T-helper 1 cell treated with Interleukin-12 subunit alpha and Interleukin-12 subunit beta and Interleukin-4 antibody, amounts not matched to agents 30 μg/mL and 1 μg/mL, for 36 hours (primary cell): Measurements from ENCODE around the gene LILRB4.
"Not testable (repeated sequence)": the region's sequence is repeated elsewhere in the genome, so short reads cannot be mapped to it uniquely, and the experiment has no call there.

Experiments used
- H3K27ac Mint-ChIP-seq: one replicate; pipeline ENCODE4 v1.8.0; 2021; ENCODE audit warnings: mild to moderate bottlenecking, mixed read lengths
- H3K27me3 Mint-ChIP-seq: one replicate; pipeline ENCODE4 v1.8.0; 2021; ENCODE audit warnings: low read depth, mixed read lengths
- H3K36me3 Mint-ChIP-seq: one replicate; pipeline ENCODE4 v1.8.0; 2021; ENCODE audit warnings: low read depth, mixed read lengths
- H3K4me1 Mint-ChIP-seq: one replicate; pipeline ENCODE4 v1.8.0; 2021; ENCODE audit warnings: low read depth, mixed read lengths
- H3K4me3 Mint-ChIP-seq: one replicate; pipeline ENCODE4 v1.8.0; 2021; ENCODE audit warnings: mild to moderate bottlenecking, moderate library complexity, mixed read lengths
- H3K9me3 Mint-ChIP-seq: one replicate; pipeline ENCODE4 v1.8.0; 2021; ENCODE audit warnings: mixed read lengths

LILRB4 gene

DNA sequence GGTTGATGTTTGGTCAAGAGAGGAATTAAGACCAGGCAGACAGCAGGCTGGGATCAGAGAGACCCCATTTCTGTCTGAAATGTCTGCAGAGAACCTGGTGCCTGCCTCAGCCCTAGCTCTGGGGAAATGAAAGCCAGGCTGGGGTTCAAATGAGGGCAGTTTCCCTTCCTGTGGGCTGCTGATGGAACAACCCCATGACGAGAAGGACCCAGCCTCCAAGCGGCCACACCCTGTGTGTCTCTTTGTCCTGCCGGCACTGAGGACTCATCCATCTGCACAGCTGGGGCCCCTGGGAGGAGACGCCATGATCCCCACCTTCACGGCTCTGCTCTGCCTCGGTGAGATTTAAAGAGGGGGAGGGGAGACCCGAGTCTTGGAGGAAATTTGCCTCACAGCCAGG is at the start of gene LILRB4:
Gene LILRB4, plus strand, starts transcription at position 256 of the 400 bp plus-strand sequence. Its CDS starts 49 bp downstream, at position 305.
- H3K27ac Mint-ChIP-seq = no peak within 1 kb of the TSS
- H3K27me3 Mint-ChIP-seq = no peaks in the 10 kb centered on the region
- no peaks in the 10 kb centered on the region for H3K36me3 Mint-ChIP-seq
- H3K4me1 Mint-ChIP-seq = no peaks in the 10 kb centered on the region
- H3K4me3 Mint-ChIP-seq = no peak within 1 kb of the TSS
- H3K9me3 Mint-ChIP-seq = no peaks in the 10 kb centered on the region

DNA sequence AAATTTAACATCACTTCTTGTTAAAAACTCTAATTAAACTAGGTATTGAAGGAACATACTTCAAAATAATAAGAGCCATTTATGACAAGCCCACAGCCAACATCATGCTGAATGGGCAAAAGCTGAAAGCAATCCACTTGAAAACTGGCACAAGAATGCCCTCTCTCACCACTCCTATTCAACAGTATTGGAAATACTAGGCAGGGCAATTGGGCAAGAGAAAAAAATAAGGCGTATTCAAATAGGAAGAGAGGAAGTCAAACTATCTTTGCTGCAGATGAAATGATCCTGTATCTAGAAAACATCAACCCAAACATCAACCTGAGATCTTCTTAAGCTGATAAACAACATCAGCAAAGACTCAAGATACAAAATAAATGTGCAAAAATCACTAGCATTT is 48.1 kb upstream of the LILRB4 start:
- peaks cover 8% of the 10 kb centered on the region for H3K27me3 Mint-ChIP-seq
- H3K27ac Mint-ChIP-seq = no peak overlapping the region
- H3K9me3 Mint-ChIP-seq = peaks cover 5% of the 10 kb centered on the region
- H3K36me3 Mint-ChIP-seq = no peaks in the 10 kb centered on the region
- no peaks in the 10 kb centered on the region for H3K4me1 Mint-ChIP-seq
- no peak overlapping the region for H3K4me3 Mint-ChIP-seq

DNA sequence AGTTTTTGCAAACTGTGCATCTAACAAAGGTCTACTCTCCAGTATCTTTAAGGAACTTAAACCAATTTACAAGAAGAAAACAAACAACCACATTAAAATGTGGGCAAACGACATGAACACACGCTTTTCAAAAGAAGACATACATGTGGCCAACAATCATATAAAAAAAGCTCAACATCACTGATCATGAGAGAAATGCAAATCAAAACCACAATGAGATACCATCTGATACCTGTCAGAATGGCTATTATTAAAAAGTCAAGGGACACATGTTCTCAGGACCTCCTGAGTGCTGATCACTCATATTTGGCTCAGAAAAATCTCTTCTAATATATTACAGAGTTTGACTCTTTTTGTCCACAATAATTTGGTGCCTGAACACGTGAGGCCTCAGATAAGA is 46.7 kb upstream of the LILRB4 start:
- Mint-ChIP-seq H3K4me1 (no peaks in the 10 kb centered on the region), H3K4me3 (no peak overlapping the region), H3K27ac (no peak overlapping the region), H3K9me3 (peaks cover 5% of the 10 kb centered on the region), H3K27me3 (peaks cover 8% of the 10 kb centered on the region), H3K36me3 (no peaks in the 10 kb centered on the region)

DNA sequence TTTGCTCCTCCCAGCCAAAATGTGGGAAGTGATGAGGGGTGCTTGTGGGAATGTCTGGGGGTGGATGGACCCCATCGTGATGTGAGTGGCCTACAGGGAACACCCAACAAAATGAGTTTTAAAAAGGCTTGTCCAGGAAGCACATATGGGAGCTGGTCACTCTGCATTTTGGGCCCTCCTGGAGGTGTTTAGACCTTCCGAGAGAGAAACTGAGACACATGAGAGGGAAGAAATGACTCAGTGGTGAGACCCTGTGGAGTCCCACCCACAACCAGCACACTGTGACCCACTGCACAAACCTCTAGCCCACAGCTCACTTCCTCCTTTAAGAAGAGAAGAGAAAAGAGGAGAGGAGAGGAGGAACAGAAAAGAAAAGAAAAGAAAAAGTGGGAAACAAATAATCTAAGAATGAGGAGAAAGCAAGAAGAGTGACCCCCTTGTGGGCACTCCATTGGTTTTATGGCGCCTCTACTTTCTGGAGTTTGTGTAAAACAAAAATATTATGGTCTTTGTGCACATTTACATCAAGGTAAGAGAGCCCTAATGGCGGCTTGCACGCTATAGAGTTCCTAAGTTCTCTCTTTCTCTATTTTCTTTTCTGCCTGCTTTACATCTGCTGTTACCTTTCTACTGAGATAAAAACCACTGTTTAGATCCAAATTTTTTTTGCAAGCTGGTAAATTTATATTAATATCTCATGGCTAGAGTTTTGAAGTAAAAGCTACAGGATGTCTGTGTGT is 45.8 kb upstream of the LILRB4 start:
- no peak overlapping the region for H3K4me3 Mint-ChIP-seq
- H3K9me3 Mint-ChIP-seq = peaks cover 5% of the 10 kb centered on the region
- H3K4me1 Mint-ChIP-seq = no peaks in the 10 kb centered on the region
- H3K27me3 Mint-ChIP-seq = peaks cover 15% of the 10 kb centered on the region
- no peak overlapping the region for H3K27ac Mint-ChIP-seq
- no peaks in the 10 kb centered on the region for H3K36me3 Mint-ChIP-seq

DNA sequence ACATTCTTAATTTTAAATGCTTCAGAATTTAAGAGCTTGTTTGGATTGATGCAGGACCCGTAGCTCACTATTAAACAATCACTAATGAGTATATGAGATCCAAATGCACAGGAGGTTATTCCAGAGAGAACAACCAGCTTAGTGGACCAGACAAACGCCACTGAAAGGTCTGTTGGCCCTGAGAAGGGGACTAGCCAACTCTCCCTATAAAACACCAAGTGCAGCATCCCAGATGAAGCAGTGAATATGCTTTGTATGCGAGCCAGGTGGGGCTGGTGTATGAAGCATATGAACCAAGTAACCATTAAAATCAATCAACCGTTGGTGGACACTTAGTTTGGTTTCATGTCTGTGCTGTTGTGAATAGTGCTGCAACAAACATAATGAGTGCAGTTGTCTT is 42.3 kb upstream of the LILRB4 start:
- Mint-ChIP-seq H3K9me3 (no peaks in the 10 kb centered on the region), H3K36me3 (no peaks in the 10 kb centered on the region), H3K4me1 (no peaks in the 10 kb centered on the region), H3K27me3 (peaks cover 13% of the 10 kb centered on the region), H3K27ac (no peak overlapping the region), H3K4me3 (no peak overlapping the region)

DNA sequence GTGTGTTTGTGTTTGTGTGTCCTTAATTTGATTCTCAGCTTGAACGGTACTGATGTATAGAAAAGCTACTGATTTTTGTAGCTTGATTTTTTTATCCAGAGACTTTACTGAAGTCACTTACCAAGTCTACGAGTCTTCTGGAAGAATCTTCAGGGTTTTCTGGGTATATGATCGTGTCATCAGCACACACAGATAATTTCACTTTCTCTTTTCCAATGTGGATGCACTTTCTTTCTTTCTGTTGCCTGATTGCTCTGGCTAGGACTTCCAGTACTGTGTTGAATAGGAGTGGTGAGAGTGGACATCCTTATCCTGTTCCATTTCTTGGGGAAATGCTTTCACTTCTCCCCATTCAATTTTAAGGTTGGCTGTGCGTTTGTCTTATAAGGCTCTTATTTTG is 40.4 kb upstream of the LILRB4 start:
- no peak overlapping the region for H3K4me3 Mint-ChIP-seq
- no peaks in the 10 kb centered on the region for H3K36me3 Mint-ChIP-seq
- H3K27me3 Mint-ChIP-seq = peaks cover 11% of the 10 kb centered on the region
- no peak overlapping the region for H3K27ac Mint-ChIP-seq
- H3K9me3 Mint-ChIP-seq = no peaks in the 10 kb centered on the region
- H3K4me1 Mint-ChIP-seq = no peaks in the 10 kb centered on the region

DNA sequence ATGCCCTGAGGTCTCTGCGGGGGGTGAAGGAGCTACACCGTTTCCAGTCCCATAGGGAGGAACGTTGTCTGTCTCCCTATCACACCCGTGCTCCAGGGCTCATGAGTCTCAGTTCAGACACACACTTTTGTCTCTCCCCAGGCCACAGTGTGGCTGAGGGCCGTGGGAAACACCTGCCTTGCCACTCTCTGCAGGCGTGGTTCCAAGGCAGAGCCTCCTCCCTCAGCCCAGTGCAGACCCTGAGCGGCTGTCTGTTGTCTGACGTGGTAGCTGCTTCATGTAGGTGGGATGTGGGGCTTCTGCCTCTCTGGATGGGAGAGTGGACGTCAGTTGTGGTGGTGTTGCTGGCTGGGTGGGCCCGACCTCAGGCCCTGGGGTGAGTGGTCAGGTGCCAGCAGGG is 38.6 kb upstream of the LILRB4 start:
- not testable (repeated sequence) for H3K27ac Mint-ChIP-seq, H3K36me3 Mint-ChIP-seq, H3K4me1 Mint-ChIP-seq, H3K4me3 Mint-ChIP-seq, H3K9me3 Mint-ChIP-seq
- peaks cover 11% of the 10 kb centered on the region for H3K27me3 Mint-ChIP-seq

DNA sequence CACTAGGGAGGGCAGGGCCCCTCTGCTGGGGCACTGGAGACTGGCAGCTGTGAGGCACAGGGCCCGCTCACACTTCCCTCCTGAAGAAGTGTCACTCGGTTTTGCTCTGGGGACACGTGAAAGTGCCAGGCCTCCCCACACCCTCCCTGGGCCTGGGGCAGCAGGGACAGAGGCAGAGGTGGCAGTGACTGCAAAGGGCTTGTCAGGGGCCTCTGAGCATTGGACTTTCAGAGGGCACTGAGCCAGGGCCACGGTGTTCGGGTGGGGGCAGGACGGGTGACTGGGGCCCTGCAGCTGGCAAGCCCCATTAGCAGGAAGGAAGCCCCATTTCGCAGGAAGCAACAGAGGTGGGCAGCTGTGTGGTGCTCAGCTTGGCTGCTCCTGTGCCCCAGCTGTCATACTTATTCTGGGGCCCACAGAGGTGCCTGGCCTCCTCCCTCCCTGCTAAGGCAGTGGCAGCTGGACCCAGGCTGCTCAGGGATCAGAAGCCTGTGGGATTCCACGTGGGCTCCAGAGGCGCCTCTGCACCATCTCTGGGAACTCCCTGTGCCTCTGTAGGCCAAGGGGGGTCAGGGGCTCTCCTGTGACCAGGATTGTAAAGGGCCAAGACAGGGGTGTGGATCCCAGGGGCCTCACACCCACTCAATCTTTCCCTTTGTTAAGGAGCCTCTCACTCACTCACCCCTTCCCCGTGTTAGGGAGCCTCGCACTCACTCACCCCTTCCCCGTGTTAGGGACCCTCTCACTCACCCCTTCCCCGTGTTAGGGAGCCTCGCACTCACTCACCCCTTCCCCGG is 37.7 kb upstream of the LILRB4 start:
- not testable (repeated sequence) for H3K36me3 Mint-ChIP-seq, H3K4me1 Mint-ChIP-seq, H3K27ac Mint-ChIP-seq, H3K9me3 Mint-ChIP-seq, H3K4me3 Mint-ChIP-seq
- H3K27me3 Mint-ChIP-seq = peaks cover 11% of the 10 kb centered on the region

DNA sequence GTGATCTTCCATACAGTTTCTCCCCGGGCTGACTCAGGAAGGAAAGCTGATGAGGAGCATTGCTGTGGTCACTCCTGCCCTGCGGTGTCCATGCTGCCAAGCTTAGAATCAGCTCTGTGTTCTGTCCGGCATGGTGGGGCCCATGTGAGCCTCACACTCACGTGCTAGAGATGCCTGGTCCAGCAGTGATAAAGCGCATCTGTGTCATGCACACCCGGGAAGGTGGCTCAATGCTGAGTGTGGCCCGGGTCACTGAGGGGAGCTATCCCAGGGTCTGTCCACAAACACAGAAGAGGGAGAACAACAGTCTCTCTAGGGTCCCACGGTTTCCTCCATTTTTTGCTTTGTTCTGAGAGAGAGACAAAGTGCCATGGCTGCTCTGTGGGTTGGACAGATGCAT is 36.0 kb upstream of the LILRB4 start:
- Mint-ChIP-seq H3K36me3 (no peaks in the 10 kb centered on the region), H3K4me3 (no peak overlapping the region), H3K4me1 (peaks cover 3% of the 10 kb centered on the region), H3K9me3 (no peaks in the 10 kb centered on the region), H3K27me3 (peaks cover 10% of the 10 kb centered on the region), H3K27ac (no peak overlapping the region)

DNA sequence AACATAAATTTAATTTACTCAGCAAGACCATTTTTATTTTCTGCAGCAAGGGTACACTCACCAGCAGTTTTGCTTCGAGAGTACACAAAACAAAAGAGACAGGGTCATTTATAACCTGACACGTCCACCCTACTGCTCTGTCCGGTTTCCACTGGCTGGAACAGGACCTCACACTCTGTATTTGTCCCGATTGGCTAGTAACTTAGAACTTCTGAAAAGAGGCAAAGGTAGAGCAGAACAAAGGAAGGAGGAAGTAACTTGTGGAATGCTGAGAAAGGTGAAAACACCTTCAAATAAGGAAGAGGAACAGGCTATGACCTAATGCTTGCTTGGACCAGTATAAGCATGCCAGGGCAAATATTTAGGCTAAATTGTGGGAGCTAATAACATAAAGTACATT is 34.9 kb upstream of the LILRB4 start:
- H3K9me3 Mint-ChIP-seq, H3K27ac Mint-ChIP-seq, H3K4me3 Mint-ChIP-seq, H3K4me1 Mint-ChIP-seq, H3K27me3 Mint-ChIP-seq, H3K36me3 Mint-ChIP-seq: not testable (repeated sequence)

DNA sequence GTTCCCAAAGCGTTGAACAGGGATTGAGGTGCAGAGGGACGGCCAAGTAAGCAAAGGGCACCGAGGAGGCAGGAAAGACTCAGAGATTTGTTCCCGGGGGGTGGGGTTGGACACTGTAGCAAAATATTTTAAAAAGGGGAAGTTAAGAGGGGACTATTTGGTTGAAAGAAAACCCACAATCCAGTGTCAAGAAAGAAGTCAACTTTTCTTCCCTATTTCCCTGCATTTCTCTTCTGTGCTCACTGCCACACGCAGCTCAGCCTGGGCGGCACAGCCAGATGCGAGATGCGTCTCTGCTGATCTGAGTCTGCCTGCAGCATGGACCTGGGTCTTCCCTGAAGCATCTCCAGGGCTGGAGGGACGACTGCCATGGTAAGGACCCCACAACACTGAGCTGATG is 32.5 kb upstream of the LILRB4 start, which contains the start of gene LILRB1:
Gene LILRB1, plus strand, starts transcription at position 223 of the 400 bp plus-strand sequence. CDS start 590 bp downstream, outside the sequence.
- not testable (repeated sequence) for H3K27ac Mint-ChIP-seq, H3K4me3 Mint-ChIP-seq, H3K36me3 Mint-ChIP-seq, H3K4me1 Mint-ChIP-seq, H3K27me3 Mint-ChIP-seq, H3K9me3 Mint-ChIP-seq

DNA sequence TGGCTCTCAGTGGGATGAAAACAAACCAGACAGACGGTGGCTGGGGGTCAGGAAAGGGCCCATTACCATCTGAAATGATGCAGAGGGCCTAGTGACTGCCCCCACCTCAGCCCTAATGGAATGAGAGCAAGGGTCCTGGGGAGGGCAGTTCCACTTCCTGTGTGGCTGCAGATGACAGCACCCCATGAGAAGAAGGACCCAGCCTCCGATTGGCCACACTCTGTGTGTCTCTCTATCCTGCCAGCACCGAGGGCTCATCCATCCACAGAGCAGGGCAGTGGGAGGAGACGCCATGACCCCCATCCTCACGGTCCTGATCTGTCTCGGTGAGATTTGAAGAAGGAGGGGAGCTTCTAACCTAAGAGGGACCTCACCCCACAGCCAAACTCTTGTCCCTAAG is 32.0 kb upstream of the LILRB4 start:
- Mint-ChIP-seq H3K4me1 (peaks cover 3% of the 10 kb centered on the region), H3K27me3 (peaks cover 7% of the 10 kb centered on the region), H3K36me3 (no peaks in the 10 kb centered on the region), H3K4me3 (no peak overlapping the region), H3K27ac (no peak overlapping the region), H3K9me3 (no peaks in the 10 kb centered on the region)

DNA sequence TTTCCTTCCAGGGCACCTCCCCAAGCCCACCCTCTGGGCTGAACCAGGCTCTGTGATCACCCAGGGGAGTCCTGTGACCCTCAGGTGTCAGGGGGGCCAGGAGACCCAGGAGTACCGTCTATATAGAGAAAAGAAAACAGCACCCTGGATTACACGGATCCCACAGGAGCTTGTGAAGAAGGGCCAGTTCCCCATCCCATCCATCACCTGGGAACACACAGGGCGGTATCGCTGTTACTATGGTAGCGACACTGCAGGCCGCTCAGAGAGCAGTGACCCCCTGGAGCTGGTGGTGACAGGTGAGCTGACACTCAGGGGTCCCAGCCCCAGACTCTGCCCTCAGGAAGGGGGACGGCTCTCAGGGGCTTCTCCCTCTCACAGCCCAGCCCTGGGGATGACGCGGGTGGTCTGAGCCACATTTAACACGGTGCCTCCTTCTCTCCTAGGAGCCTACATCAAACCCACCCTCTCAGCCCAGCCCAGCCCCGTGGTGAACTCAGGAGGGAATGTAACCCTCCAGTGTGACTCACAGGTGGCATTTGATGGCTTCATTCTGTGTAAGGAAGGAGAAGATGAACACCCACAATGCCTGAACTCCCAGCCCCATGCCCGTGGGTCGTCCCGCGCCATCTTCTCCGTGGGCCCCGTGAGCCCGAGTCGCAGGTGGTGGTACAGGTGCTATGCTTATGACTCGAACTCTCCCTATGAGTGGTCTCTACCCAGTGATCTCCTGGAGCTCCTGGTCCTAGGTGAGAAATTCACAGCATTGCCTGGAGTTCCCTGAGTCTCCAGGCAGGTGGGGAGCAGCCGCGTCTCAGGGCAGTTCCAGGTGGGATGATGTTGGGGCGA is 31.1 kb upstream of the LILRB4 start:
- H3K4me1 Mint-ChIP-seq, H3K9me3 Mint-ChIP-seq, H3K36me3 Mint-ChIP-seq, H3K27ac Mint-ChIP-seq, H3K27me3 Mint-ChIP-seq, H3K4me3 Mint-ChIP-seq: not testable (repeated sequence)

DNA sequence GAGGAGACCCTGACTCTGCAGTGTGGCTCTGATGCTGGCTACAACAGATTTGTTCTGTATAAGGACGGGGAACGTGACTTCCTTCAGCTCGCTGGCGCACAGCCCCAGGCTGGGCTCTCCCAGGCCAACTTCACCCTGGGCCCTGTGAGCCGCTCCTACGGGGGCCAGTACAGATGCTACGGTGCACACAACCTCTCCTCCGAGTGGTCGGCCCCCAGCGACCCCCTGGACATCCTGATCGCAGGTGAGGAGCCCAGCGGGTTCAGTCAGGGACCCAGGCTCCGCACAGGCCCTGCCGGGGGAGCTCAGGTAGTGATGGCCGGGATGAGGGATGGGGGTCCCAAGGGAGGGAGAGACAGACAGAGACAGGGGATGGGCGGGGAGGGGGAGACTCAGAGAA is 30.3 kb upstream of the LILRB4 start:
- H3K4me3 Mint-ChIP-seq, H3K27me3 Mint-ChIP-seq, H3K9me3 Mint-ChIP-seq, H3K27ac Mint-ChIP-seq, H3K36me3 Mint-ChIP-seq, H3K4me1 Mint-ChIP-seq: not testable (repeated sequence)

DNA sequence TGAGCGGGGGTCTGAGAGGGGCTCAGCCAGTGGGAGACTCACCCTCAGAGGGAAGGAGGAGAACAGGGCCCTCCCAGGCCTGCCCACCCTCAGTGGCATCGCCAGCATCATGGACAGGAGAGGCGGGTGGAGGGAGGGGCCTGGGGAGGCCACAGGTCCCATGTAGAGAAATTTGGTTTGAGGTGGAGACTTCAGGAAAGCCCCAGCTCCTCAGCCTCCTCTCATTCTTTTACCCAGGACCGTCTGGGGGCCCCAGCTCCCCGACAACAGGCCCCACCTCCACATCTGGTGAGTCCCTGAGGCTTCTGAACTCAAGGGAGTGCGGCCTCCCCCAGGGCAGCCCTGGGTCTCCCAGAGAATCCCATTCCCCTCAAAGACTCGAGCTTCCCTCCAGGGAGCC is 29.4 kb upstream of the LILRB4 start:
- no peaks in the 10 kb centered on the region for H3K9me3 Mint-ChIP-seq
- no peak overlapping the region for H3K27ac Mint-ChIP-seq
- no peaks in the 10 kb centered on the region for H3K36me3 Mint-ChIP-seq
- peaks cover 4% of the 10 kb centered on the region for H3K27me3 Mint-ChIP-seq
- peaks cover 3% of the 10 kb centered on the region for H3K4me1 Mint-ChIP-seq
- no peak overlapping the region for H3K4me3 Mint-ChIP-seq
